Esophagus squamous epithelium (tissue), 4 donors: Measurements from ENCODE around the gene ETFDH.

Experiments
- CTCF ChIP-seq, 6 experiments: fragments of 450-650 bp in 4 of 6; fragments of 200-600 bp in 2 of 6; sonication (generic) in 2 of 6; IDR thresholded peaks; one replicate each; pipeline ENCODE4 v1.5.1; 2016 to 2019; ENCODE audit warnings: antibody characterized with exemption in 6 of 6, mild to moderate bottlenecking in 4 of 6, moderate library complexity in 4 of 6
- POLR2A ChIP-seq, 4 donors: fragments of 450-650 bp; IDR thresholded peaks; one replicate each; pipeline ENCODE4 v1.6.1; 2017; ENCODE audit warnings: antibody characterized with exemption in 4 of 4, mild to moderate bottlenecking in 4 of 4, moderate library complexity in 3 of 4

GRCh38 chr4:158721680-158722079, 49.6 kb downstream of the ETFDH start:
- TF ChIP-seq CTCF (IDR thresholded peaks at IDR 0.05): no peak
- no peak for TF ChIP-seq POLR2A (IDR thresholded peaks at IDR 0.05)
